Liver (tissue), 9 donors: ENCODE data around the gene TMEM41A. TPM values are rescaled to one million over a fixed set of nuclear protein-coding genes. Genes with fewer than 3 reads are reported as not detected.

ENCODE experiments used
- DNase-seq: peaks from one replicate; pipeline ENCODE4 v3.0.0-alpha.2; 2017; ENCODE audit warnings: low spot score
- H3K27ac ChIP-seq, 2 donors: one replicate each; pipeline ENCODE4 v1.7.0; 2013; ENCODE audit warnings: inconsistent platforms in 2 of 2, low read length in 2 of 2, control low read depth in 1 of 2, low read depth in 1 of 2, mild to moderate bottlenecking in 1 of 2
- H3K27me3 ChIP-seq, 4 donors: one replicate each; pipeline versions ENCODE4 v1.6.1 to v1.7.0; 2013; ENCODE audit warnings: low read length in 3 of 4, inconsistent platforms in 1 of 4, mild to moderate bottlenecking in 1 of 4, moderate library complexity in 1 of 4; ENCODE audit not compliant: control insufficient read depth in 4 of 4, insufficient read depth in 4 of 4
- H3K36me3 ChIP-seq, 4 donors: one replicate each; pipeline versions ENCODE4 v1.6.1 to v1.7.0; 2013; ENCODE audit warnings: low read length in 3 of 4, mild to moderate bottlenecking in 3 of 4, low read depth in 1 of 4, moderate library complexity in 1 of 4; ENCODE audit not compliant: control insufficient read depth in 4 of 4, insufficient read depth in 3 of 4
- H3K4me1 ChIP-seq, 4 donors: one replicate each; pipeline versions ENCODE4 v1.6.1 to v1.7.0; 2013; ENCODE audit warnings: low read length in 3 of 4, mild to moderate bottlenecking in 3 of 4, moderate library complexity in 1 of 4; ENCODE audit not compliant: control insufficient read depth in 4 of 4, insufficient read depth in 4 of 4
- H3K4me3 ChIP-seq, 3 donors: one replicate each; pipeline versions ENCODE4 v1.6.1 to v1.7.0; 2013; ENCODE audit warnings: low read length in 3 of 3, control low read depth in 1 of 3, low read depth in 1 of 3, mild to moderate bottlenecking in 1 of 3
- H3K9ac ChIP-seq, 2 donors: one replicate each; pipeline ENCODE4 v1.7.0; 2013; ENCODE audit warnings: low read length in 2 of 2, mild to moderate bottlenecking in 2 of 2, moderate library complexity in 2 of 2, control low read depth in 1 of 2, low read depth in 1 of 2
- H3K9me3 ChIP-seq, 4 donors: one replicate each; pipeline versions ENCODE4 v1.6.1 to v1.7.0; 2013; ENCODE audit warnings: low read length in 3 of 4; ENCODE audit not compliant: control insufficient read depth in 4 of 4
- ATF3 ChIP-seq: IDR thresholded peaks from 2 replicates; pipeline ENCODE4 v1.6.1; 2016; ENCODE audit warnings: antibody characterized with exemption
- CTCF ChIP-seq: fragments of 150-350 bp; IDR thresholded peaks from 2 replicates; pipeline ENCODE4 v1.5.1; 2017; ENCODE audit warnings: improper control_type of control experiment, low read depth, low read length; ENCODE audit not compliant: missing input control
- EGR1 ChIP-seq, 2 donors: IDR thresholded peaks; 2 replicates each; pipeline ENCODE4 v1.6.1; 2016 to 2018; ENCODE audit warnings: antibody characterized with exemption in 2 of 2, low read depth in 2 of 2
- FOXA1 ChIP-seq: IDR thresholded peaks from 2 replicates; pipeline ENCODE4 v1.6.1; 2016; ENCODE audit warnings: antibody characterized with exemption
- FOXA2 ChIP-seq: IDR thresholded peaks from 2 replicates; pipeline ENCODE4 v1.6.1; 2016; ENCODE audit warnings: antibody characterized with exemption
- GABPA ChIP-seq, 2 donors: IDR thresholded peaks in 1 of 2; conservative IDR thresholded peaks in 1 of 2; 2 replicates each; pipeline ENCODE4 v1.6.1; 2016; ENCODE audit warnings: antibody characterized with exemption in 2 of 2, mild to moderate bottlenecking in 1 of 2, moderate library complexity in 1 of 2
- HNF4A ChIP-seq, 2 donors: conservative IDR thresholded peaks; 2 replicates each; pipeline ENCODE4 v1.6.1; 2016; ENCODE audit warnings: antibody characterized with exemption in 2 of 2, mild to moderate bottlenecking in 2 of 2
- HNF4G ChIP-seq: IDR thresholded peaks from 2 replicates; pipeline ENCODE4 v1.6.1; 2016; ENCODE audit warnings: antibody characterized with exemption
- JUND ChIP-seq, 2 donors: IDR thresholded peaks; 2 replicates each; pipeline ENCODE4 v1.6.1; 2016; ENCODE audit warnings: antibody characterized with exemption in 2 of 2
- MAX ChIP-seq: IDR thresholded peaks from 2 replicates; pipeline ENCODE4 v1.6.1; 2016; ENCODE audit warnings: antibody characterized with exemption
- NR2F2 ChIP-seq: IDR thresholded peaks from 2 replicates; pipeline ENCODE4 v1.6.1; 2016; ENCODE audit warnings: antibody characterized with exemption
- RAD21 ChIP-seq, 2 donors: IDR thresholded peaks; 2 replicates each; pipeline ENCODE4 v1.6.1; 2016; ENCODE audit warnings: antibody characterized with exemption in 2 of 2, mild to moderate bottlenecking in 2 of 2
- REST ChIP-seq: IDR thresholded peaks from 2 replicates; pipeline ENCODE4 v1.6.1; 2016; ENCODE audit warnings: antibody characterized with exemption, mild to moderate bottlenecking
- RXRA ChIP-seq, 2 donors: IDR thresholded peaks; 2 replicates each; pipeline ENCODE4 v1.6.1; 2017 to 2018; ENCODE audit warnings: antibody characterized with exemption in 2 of 2, mild to moderate bottlenecking in 1 of 2
- SP1 ChIP-seq: IDR thresholded peaks from 2 replicates; pipeline ENCODE4 v1.6.1; 2018; ENCODE audit warnings: antibody characterized with exemption, mild to moderate bottlenecking
- TAF1 ChIP-seq: conservative IDR thresholded peaks from 2 replicates; pipeline ENCODE4 v1.6.1; 2016; ENCODE audit warnings: antibody characterized with exemption, mild to moderate bottlenecking
- YY1 ChIP-seq: IDR thresholded peaks from 2 replicates; pipeline ENCODE4 v1.6.1; 2016; ENCODE audit warnings: antibody characterized with exemption, mild to moderate bottlenecking
- ZBTB33 ChIP-seq: IDR thresholded peaks from 2 replicates; pipeline ENCODE4 v1.6.1; 2016; ENCODE audit warnings: antibody characterized with exemption
- WGBS: extraction: QIAGEN DNeasy Blood & Tissue Kit; methylation state at CpG from one replicate; pipeline ENCODE4 v1.1.7; 2013; 5-methylcytosine and 5-hydroxymethylcytosine counted together
- polyA plus RNA-seq, 2 donors: library from polyadenylated mRNA; stranded (reverse) in 1 of 2; unstranded in 1 of 2; fragments of 200-250 nt in 1 of 2; fragments of >200 nt in 1 of 2; fragmentation: Nextera tagmentation in 1 of 2; extraction: Ambion mirVana in 1 of 2; gene quantifications; one replicate each; pipeline versions ENCODE4 v1.2.1 to v1.2.3, GENCODE V29; 2013 to 2015
- total RNA-seq, 2 donors: library from RNA; depleted of rRNA; stranded (reverse); fragments of >200 nt; gene quantifications; one replicate each; pipeline ENCODE4 v1.2.3, GENCODE V29; 2014
- donor health status: healthy.
- donor health status: healthy.
- donor health status: healthy.
- donor health status: healthy.
- donor health status: healthy.

Gene TMEM41A
- total and polyA plus RNA-seq, 4 donors = 9.5 to 19.6 (median 12.9) TPM

GRCh38 chr3:185539934-185540333 is 41.1 kb upstream of the TMEM41A start (continued):
- TF ChIP-seq ZBTB33 (no peak), MAX (no peak), FOXA2 (no peak), FOXA1 (no peak), JUND (IDR thresholded peaks at IDR 0.05) (no peak), SP1 (no peak), EGR1 (IDR thresholded peaks at IDR 0.05; ENCODE audit: low read depth in 2 of 2) (no peak), NR2F2 (no peak)

GRCh38 chr3:185537369-185537970 is 38.6 kb upstream of the TMEM41A start:
- no peaks in the 10 kb centered on the region for H3K9me3 ChIP-seq
- H3K27ac ChIP-seq = no peak overlapping the region
- TF ChIP-seq MAX (peak; percentile 46), ZBTB33 (no peak), FOXA2 (no peak)
- H3K36me3 ChIP-seq = no peaks in the 10 kb centered on the region
- H3K9ac ChIP-seq = no peak overlapping the region
- H3K4me3 ChIP-seq = no peak overlapping the region
- no peak for DNase-seq
- H3K4me1 ChIP-seq = no peaks in the 10 kb centered on the region
- H3K27me3 ChIP-seq = no peaks in the 10 kb centered on the region
- 61% methylated on average over 9 of the region's 9 CpGs for WGBS

GRCh38 chr3:185534511-185534910 is 35.7 kb upstream of the TMEM41A start:
- no peak overlapping the region for H3K9ac ChIP-seq
- H3K4me1 ChIP-seq = no peaks in the 10 kb centered on the region
- 92% methylated on average over 2 of the region's 2 CpGs for WGBS
- no peak for DNase-seq
- H3K27me3 ChIP-seq = no peaks in the 10 kb centered on the region
- H3K4me3 ChIP-seq = no peak overlapping the region
- no peak overlapping the region for H3K27ac ChIP-seq
- no peaks in the 10 kb centered on the region for H3K9me3 ChIP-seq
- H3K36me3 ChIP-seq = no peaks in the 10 kb centered on the region
- TF ChIP-seq SP1 = no peak
- no peak for TF ChIP-seq CTCF
- TF ChIP-seq REST = no peak
- no peak for TF ChIP-seq FOXA2
- TF ChIP-seq NR2F2 = no peak
- TF ChIP-seq GABPA (IDR thresholded peaks at IDR 0.05 in 1 of 2, conservative IDR thresholded peaks at IDR 0.05 in 1 of 2) = no peak
- no peak for TF ChIP-seq RXRA (IDR thresholded peaks at IDR 0.05)
- TF ChIP-seq HNF4G = no peak
- no peak for TF ChIP-seq MAX
- TF ChIP-seq RAD21 (IDR thresholded peaks at IDR 0.05) = no peak
- TF ChIP-seq EGR1 (IDR thresholded peaks at IDR 0.05; ENCODE audit: low read depth in 2 of 2) = no peak
- TF ChIP-seq JUND (IDR thresholded peaks at IDR 0.05) = no peak
- no peak for TF ChIP-seq HNF4A (conservative IDR thresholded peaks at IDR 0.05)
- no peak for TF ChIP-seq TAF1
- TF ChIP-seq ATF3 = no peak
- TF ChIP-seq YY1 = no peak
- TF ChIP-seq FOXA1 = no peak
